Neural cell (in vitro differentiated cells): ENCODE data around the gene CFAP99. TPM values are rescaled to one million over a fixed set of nuclear protein-coding genes. Genes with fewer than 3 reads are reported as not detected.

ENCODE experiments used
- H2AFZ ChIP-seq: fragments of 200-600, 300-800 bp; sonication (generic), shearing (Covaris generic); 2 replicates; pipeline ENCODE4 v1.6.0; 2014; ENCODE audit warnings: low read depth, mild to moderate bottlenecking, antibody characterized with exemption, low read length, moderate library complexity
- H3F3A ChIP-seq: fragments of 200-600 bp; shearing (Covaris generic); 2 replicates; pipeline ENCODE4 v1.6.1; 2016; ENCODE audit warnings: mild to moderate bottlenecking, moderate library complexity, mixed read lengths, antibody characterized with exemption, low read length; ENCODE audit not compliant: insufficient read depth, poor library complexity, severe bottlenecking
- H3K27ac ChIP-seq: fragments of 200-600, 300-800 bp; sonication (generic), shearing (Covaris generic); 2 replicates; pipeline ENCODE4 v1.5.1; 2014; ENCODE audit warnings: mild to moderate bottlenecking, low read length, moderate library complexity
- H3K27me3 ChIP-seq: fragments of 300-800, 200-600 bp; sonication (generic), shearing (Covaris generic); 2 replicates; pipeline ENCODE4 v1.6.0; 2014; ENCODE audit warnings: mild to moderate bottlenecking, low read depth, low read length, moderate library complexity; ENCODE audit not compliant: insufficient read depth
- H3K36me3 ChIP-seq: fragments of 300-800, 200-600 bp; sonication (generic), shearing (Covaris generic); 2 replicates; pipeline ENCODE4 v1.5.1; 2014; ENCODE audit warnings: mild to moderate bottlenecking, antibody characterized with exemption, low read length, moderate library complexity; ENCODE audit not compliant: insufficient read depth
- H3K4me2 ChIP-seq: fragments of 300-800, 200-600 bp; sonication (generic), shearing (Covaris generic); 2 replicates; pipeline ENCODE4 v1.6.0; 2014; ENCODE audit warnings: mild to moderate bottlenecking, low read length
- H3K4me3 ChIP-seq: fragments of 300-800, 200-600 bp; sonication (generic), shearing (Covaris generic); 2 replicates; pipeline ENCODE4 v1.5.1; 2014; ENCODE audit warnings: mild to moderate bottlenecking, low read length, moderate library complexity
- H3K79me2 ChIP-seq: fragments of 200-600 bp; shearing (Covaris generic); replicated peaks from 2 replicates; pipeline ENCODE4 v1.6.0; 2014; ENCODE audit warnings: mild to moderate bottlenecking, low read length, moderate library complexity; ENCODE audit not compliant: insufficient read depth
- H3K9ac ChIP-seq: fragments of 300-800, 200-600 bp; sonication (generic), shearing (Covaris generic); 2 replicates; pipeline ENCODE4 v1.6.1; 2016; ENCODE audit warnings: mild to moderate bottlenecking, low read length, mixed read lengths
- H3K9me2 ChIP-seq: fragments of 200-600 bp; shearing (Covaris generic); 2 replicates; pipeline ENCODE4 v1.6.1; 2016; ENCODE audit warnings: mild to moderate bottlenecking, low read length, mixed read lengths; ENCODE audit not compliant: insufficient read depth
- H3K9me3 ChIP-seq: fragments of 200-600, 300-800 bp; sonication (generic), shearing (Covaris generic); 2 replicates; pipeline ENCODE4 v1.6.1; 2016; ENCODE audit warnings: mild to moderate bottlenecking, mixed run types, low read length, moderate library complexity, mixed read lengths
- H4K20me1 ChIP-seq: fragments of 200-600 bp; shearing (Covaris generic); 2 replicates; pipeline ENCODE4 v1.6.1; 2016; ENCODE audit warnings: mild to moderate bottlenecking, mixed run types; ENCODE audit not compliant: insufficient read depth
- EP300 ChIP-seq: fragments of 450-650 bp; conservative IDR thresholded peaks from 2 replicates; pipeline ENCODE4 v1.6.1; 2014; ENCODE audit warnings: antibody characterized with exemption, mild to moderate bottlenecking, moderate library complexity; ENCODE audit not compliant: poor library complexity, severe bottlenecking
- EZH2 ChIP-seq: fragments of 200-600, 300-800 bp; shearing (Covaris generic), sonication (generic); IDR thresholded peaks from 2 replicates; pipeline ENCODE4 v1.6.1; 2014; ENCODE audit warnings: antibody characterized with exemption, low read length, borderline replicate concordance, mild to moderate bottlenecking; ENCODE audit not compliant: insufficient read depth, poor library complexity, severe bottlenecking
- MXI1 ChIP-seq: fragments of 450-650 bp; conservative IDR thresholded peaks from 2 replicates; pipeline ENCODE4 v1.6.1; 2014; ENCODE audit warnings: antibody characterized with exemption, mild to moderate bottlenecking; ENCODE audit not compliant: poor library complexity, severe bottlenecking
- POLR2AphosphoS5 ChIP-seq: IDR thresholded peaks from 2 replicates; pipeline ENCODE4 v1.6.1; 2012
- RAD21 ChIP-seq: fragments of 450-650 bp; conservative IDR thresholded peaks from 2 replicates; pipeline ENCODE4 v1.6.1; 2014; ENCODE audit warnings: antibody characterized with exemption, mild to moderate bottlenecking, moderate library complexity
- SMC3 ChIP-seq: fragments of 450-650 bp; conservative IDR thresholded peaks from 2 replicates; pipeline ENCODE4 v1.6.1; 2014; ENCODE audit warnings: antibody characterized with exemption, mild to moderate bottlenecking, moderate library complexity; ENCODE audit not compliant: poor library complexity
- TAF1 ChIP-seq: IDR thresholded peaks from 2 replicates; pipeline ENCODE4 v1.6.1; 2012; ENCODE audit warnings: low read depth
- polyA plus RNA-seq: library from polyadenylated mRNA; depleted of rRNA; stranded (reverse); fragments of >200 nt; gene quantifications from 2 replicates; pipeline ENCODE4 v1.2.3, GENCODE V29; 2014
- TF ChIP-seq, protein P1 (sequence below): fragments of 450-650 bp; IDR thresholded peaks from 2 replicates; pipeline ENCODE4 v1.5.1; 2014; ENCODE audit warnings: antibody characterized with exemption, mild to moderate bottlenecking, moderate library complexity; ENCODE audit not compliant: poor library complexity, severe bottlenecking
- TF ChIP-seq, protein P2 (sequence below): IDR thresholded peaks from 2 replicates; pipeline ENCODE4 v1.6.1; 2012; ENCODE audit warnings: borderline replicate concordance

Gene CFAP99
- polyA plus RNA-seq, 1 donor from 2014 or later, result not detected

DNA sequence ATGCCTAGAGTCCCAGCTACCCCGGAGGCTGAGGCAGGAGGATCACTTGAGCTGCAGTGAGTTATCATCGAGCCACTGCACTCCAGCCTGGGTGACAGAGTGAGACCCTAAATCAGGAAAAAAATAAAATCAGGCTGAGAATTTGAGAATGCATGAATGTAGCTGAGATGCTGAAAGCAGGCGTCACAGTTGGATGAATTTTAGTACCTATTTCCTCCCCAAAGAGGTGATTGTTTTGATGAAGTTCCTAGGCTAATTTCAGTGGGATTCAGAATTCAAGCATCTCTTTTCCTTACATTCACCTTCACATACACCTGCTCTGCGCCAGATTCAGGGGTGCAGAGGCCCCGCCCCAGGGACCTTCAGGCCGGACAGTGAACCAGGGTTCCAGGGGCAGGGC is 3.2 kb downstream of the CFAP99 start:
- Histone ChIP-seq H3F3A (no peaks in the 10 kb centered on the region), H4K20me1 (no peaks in the 10 kb centered on the region), H3K9ac (no peak overlapping the region), H3K4me2 (no peak overlapping the region), H3K27me3 (peaks cover 38% of the 10 kb centered on the region), H3K9me3 (no peaks in the 10 kb centered on the region), H3K4me3 (no peak overlapping the region), H3K9me2 (no peaks in the 10 kb centered on the region), H3K27ac (no peak overlapping the region), H3K79me2 (no peaks in the 10 kb centered on the region), H3K36me3 (no peaks in the 10 kb centered on the region), H2AFZ (no peak overlapping the region)
- no peak for TF ChIP-seq TAF1
- no peak for TF ChIP-seq POLR2AphosphoS5
- no peak for TF ChIP-seq RAD21
- no peak for TF ChIP-seq EZH2
- no peak for TF ChIP-seq SMC3
- TF ChIP-seq, protein P1, sequence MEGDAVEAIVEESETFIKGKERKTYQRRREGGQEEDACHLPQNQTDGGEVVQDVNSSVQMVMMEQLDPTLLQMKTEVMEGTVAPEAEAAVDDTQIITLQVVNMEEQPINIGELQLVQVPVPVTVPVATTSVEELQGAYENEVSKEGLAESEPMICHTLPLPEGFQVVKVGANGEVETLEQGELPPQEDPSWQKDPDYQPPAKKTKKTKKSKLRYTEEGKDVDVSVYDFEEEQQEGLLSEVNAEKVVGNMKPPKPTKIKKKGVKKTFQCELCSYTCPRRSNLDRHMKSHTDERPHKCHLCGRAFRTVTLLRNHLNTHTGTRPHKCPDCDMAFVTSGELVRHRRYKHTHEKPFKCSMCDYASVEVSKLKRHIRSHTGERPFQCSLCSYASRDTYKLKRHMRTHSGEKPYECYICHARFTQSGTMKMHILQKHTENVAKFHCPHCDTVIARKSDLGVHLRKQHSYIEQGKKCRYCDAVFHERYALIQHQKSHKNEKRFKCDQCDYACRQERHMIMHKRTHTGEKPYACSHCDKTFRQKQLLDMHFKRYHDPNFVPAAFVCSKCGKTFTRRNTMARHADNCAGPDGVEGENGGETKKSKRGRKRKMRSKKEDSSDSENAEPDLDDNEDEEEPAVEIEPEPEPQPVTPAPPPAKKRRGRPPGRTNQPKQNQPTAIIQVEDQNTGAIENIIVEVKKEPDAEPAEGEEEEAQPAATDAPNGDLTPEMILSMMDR, result no peak
- TF ChIP-seq, protein P2, sequence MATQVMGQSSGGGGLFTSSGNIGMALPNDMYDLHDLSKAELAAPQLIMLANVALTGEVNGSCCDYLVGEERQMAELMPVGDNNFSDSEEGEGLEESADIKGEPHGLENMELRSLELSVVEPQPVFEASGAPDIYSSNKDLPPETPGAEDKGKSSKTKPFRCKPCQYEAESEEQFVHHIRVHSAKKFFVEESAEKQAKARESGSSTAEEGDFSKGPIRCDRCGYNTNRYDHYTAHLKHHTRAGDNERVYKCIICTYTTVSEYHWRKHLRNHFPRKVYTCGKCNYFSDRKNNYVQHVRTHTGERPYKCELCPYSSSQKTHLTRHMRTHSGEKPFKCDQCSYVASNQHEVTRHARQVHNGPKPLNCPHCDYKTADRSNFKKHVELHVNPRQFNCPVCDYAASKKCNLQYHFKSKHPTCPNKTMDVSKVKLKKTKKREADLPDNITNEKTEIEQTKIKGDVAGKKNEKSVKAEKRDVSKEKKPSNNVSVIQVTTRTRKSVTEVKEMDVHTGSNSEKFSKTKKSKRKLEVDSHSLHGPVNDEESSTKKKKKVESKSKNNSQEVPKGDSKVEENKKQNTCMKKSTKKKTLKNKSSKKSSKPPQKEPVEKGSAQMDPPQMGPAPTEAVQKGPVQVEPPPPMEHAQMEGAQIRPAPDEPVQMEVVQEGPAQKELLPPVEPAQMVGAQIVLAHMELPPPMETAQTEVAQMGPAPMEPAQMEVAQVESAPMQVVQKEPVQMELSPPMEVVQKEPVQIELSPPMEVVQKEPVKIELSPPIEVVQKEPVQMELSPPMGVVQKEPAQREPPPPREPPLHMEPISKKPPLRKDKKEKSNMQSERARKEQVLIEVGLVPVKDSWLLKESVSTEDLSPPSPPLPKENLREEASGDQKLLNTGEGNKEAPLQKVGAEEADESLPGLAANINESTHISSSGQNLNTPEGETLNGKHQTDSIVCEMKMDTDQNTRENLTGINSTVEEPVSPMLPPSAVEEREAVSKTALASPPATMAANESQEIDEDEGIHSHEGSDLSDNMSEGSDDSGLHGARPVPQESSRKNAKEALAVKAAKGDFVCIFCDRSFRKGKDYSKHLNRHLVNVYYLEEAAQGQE, result no peak
- TF ChIP-seq MXI1, result no peak

DNA sequence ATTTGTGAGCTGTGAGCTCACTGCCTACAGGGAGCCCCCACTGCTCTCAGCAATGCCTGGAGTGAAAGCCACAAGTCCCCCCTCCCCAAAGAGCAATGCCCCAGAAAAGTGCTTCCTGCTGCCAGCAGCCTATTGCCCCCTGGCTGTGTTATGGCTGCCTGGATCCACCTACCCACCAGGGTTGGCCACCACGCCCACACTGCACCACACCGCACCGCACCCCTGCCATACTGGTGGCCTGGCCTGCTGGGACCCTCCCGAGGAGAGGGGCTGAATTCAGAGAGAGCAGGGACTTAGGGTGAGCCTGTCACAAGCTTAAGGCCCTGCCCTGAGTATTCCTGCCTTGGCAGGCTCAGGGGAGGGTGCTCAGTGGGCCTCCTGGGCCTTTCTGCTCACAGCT is 4.3 kb downstream of the CFAP99 start:
- H3K4me2 ChIP-seq, result no peak overlapping the region
- H3K9me2 ChIP-seq, result no peaks in the 10 kb centered on the region
- H3K9ac ChIP-seq, result no peak overlapping the region
- TF ChIP-seq EP300 (no peak), POLR2AphosphoS5 (no peak), SMC3 (no peak), RAD21 (no peak), MXI1 (no peak), EZH2 (no peak)
- TF ChIP-seq, protein P1, result no peak
- TF ChIP-seq, protein P2, result no peak
- H3K27ac ChIP-seq, result no peak overlapping the region
- H3K79me2 ChIP-seq, result no peaks in the 10 kb centered on the region
- H2AFZ ChIP-seq, result no peak overlapping the region
- peaks cover 29% of the 10 kb centered on the region for H3K27me3 ChIP-seq
- H3K36me3 ChIP-seq, result no peaks in the 10 kb centered on the region
- no peaks in the 10 kb centered on the region for H4K20me1 ChIP-seq
- no peaks in the 10 kb centered on the region for H3K9me3 ChIP-seq
- H3K4me3 ChIP-seq, result no peak overlapping the region
- no peaks in the 10 kb centered on the region for H3F3A ChIP-seq
